WTC11 (cell line): Measurements from ENCODE around the gene C11orf42.

ENCODE experiments used
- AFF4 ChIP-seq: sonication (generic); formaldehyde crosslinking; IDR thresholded peaks from 2 replicates; pipeline ENCODE4 v1.8.1; 2023; ENCODE audit warnings: mild to moderate bottlenecking, missing genetic modification reagents, borderline replicate concordance
- CREM ChIP-seq: sonication (generic); formaldehyde crosslinking; IDR thresholded peaks from 2 replicates; pipeline ENCODE4 v1.8.1; 2022; ENCODE audit warnings: mild to moderate bottlenecking, missing genetic modification reagents, moderate library complexity
- CTCF ChIP-seq: fragments of 200-600 bp; IDR thresholded peaks from 2 replicates; pipeline ENCODE4 v1.8.0; 2022; ENCODE audit warnings: antibody characterized with exemption
- E2F1 ChIP-seq: sonication (generic); formaldehyde crosslinking; IDR thresholded peaks from 2 replicates; pipeline ENCODE4 v1.8.0; 2022; ENCODE audit warnings: mild to moderate bottlenecking, missing genetic modification reagents
- MYBL2 ChIP-seq: sonication (generic); formaldehyde crosslinking; IDR thresholded peaks from 2 replicates; pipeline ENCODE4 v1.8.1; 2023; ENCODE audit warnings: mild to moderate bottlenecking, moderate library complexity, missing genetic modification reagents
- PRDM15 ChIP-seq: sonication (generic); formaldehyde crosslinking; IDR thresholded peaks from 2 replicates; pipeline ENCODE4 v1.8.0; 2022; ENCODE audit warnings: missing genetic modification reagents
- TEAD1 ChIP-seq: sonication (generic); formaldehyde crosslinking; IDR thresholded peaks from 2 replicates; pipeline ENCODE4 v1.8.0; 2022; ENCODE audit warnings: mild to moderate bottlenecking, missing genetic modification reagents
- USF1 ChIP-seq: sonication (generic); formaldehyde crosslinking; IDR thresholded peaks from 2 replicates; pipeline ENCODE4 v1.8.0; 2022; ENCODE audit warnings: mild to moderate bottlenecking, missing genetic modification reagents
- ZBTB43 ChIP-seq: sonication (generic); formaldehyde crosslinking; IDR thresholded peaks from 2 replicates; pipeline ENCODE4 v1.8.1; 2023; ENCODE audit warnings: mild to moderate bottlenecking, missing genetic modification reagents
- ZNF232 ChIP-seq: sonication (generic); formaldehyde crosslinking; IDR thresholded peaks from 2 replicates; pipeline ENCODE4 v1.8.0; 2022; ENCODE audit warnings: mild to moderate bottlenecking, missing genetic modification reagents
- ZNF423 ChIP-seq: fragments of 250-450 bp; sonication (Bioruptor Pico); IDR thresholded peaks from 2 replicates; pipeline ENCODE4 v2.1.2; 2022; ENCODE audit warnings: mild to moderate bottlenecking, moderate library complexity
- TF ChIP-seq, protein P1 (sequence below): sonication (generic); formaldehyde crosslinking; IDR thresholded peaks from 2 replicates; pipeline ENCODE4 v1.8.0; 2022; ENCODE audit warnings: mild to moderate bottlenecking, missing genetic modification reagents
- TF ChIP-seq, protein P2 (sequence below): sonication (generic); formaldehyde crosslinking; IDR thresholded peaks from 2 replicates; pipeline ENCODE4 v1.8.0; 2022; ENCODE audit warnings: mild to moderate bottlenecking, missing genetic modification reagents
- TF ChIP-seq, protein P3 (sequence below): sonication (generic); formaldehyde crosslinking; IDR thresholded peaks from 2 replicates; pipeline ENCODE4 v1.8.1; 2023; ENCODE audit warnings: mild to moderate bottlenecking, missing genetic modification reagents, moderate library complexity

DNA sequence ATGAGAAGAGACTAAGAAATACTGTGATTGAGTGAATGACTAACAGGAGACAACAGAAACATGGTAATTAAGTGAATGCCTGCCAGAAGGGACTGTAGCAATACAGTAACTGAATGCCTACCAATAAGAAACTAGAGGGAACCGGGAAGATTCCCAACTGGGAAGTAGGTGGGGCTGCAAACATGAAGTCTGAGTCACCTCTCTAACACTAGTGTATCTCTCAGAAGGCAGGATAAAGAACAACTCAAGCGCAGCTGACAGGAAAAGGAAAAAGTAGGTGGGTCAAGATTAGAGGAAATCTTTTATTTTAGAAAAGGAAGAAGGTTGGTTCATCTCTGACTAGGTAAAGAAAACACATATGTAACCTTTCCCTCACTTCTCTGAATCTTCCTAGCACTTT lies 14.0 kb downstream of the C11orf42 start:
- TF ChIP-seq USF1 (CRISPR knock-in tag): no peak
- TF ChIP-seq CREM (CRISPR knock-in tag): no peak
- TF ChIP-seq CTCF: no peak
- TF ChIP-seq, protein P1, sequence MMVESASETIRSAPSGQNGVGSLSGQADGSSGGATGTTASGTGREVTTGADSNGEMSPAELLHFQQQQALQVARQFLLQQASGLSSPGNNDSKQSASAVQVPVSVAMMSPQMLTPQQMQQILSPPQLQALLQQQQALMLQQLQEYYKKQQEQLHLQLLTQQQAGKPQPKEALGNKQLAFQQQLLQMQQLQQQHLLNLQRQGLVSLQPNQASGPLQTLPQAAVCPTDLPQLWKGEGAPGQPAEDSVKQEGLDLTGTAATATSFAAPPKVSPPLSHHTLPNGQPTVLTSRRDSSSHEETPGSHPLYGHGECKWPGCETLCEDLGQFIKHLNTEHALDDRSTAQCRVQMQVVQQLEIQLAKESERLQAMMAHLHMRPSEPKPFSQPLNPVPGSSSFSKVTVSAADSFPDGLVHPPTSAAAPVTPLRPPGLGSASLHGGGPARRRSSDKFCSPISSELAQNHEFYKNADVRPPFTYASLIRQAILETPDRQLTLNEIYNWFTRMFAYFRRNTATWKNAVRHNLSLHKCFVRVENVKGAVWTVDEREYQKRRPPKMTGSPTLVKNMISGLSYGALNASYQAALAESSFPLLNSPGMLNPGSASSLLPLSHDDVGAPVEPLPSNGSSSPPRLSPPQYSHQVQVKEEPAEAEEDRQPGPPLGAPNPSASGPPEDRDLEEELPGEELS (CRISPR knock-in tag): no peak
- TF ChIP-seq MYBL2 (CRISPR knock-in tag): no peak
- TF ChIP-seq AFF4: no peak
- TF ChIP-seq E2F1 (CRISPR knock-in tag): no peak
- TF ChIP-seq ZBTB43 (CRISPR knock-in tag): no peak
- no peak for TF ChIP-seq TEAD1 (CRISPR knock-in tag)
- no peak for TF ChIP-seq PRDM15 (CRISPR knock-in tag)
- TF ChIP-seq ZNF232 (CRISPR knock-in tag): no peak
- TF ChIP-seq ZNF423 (CRISPR knock-in tag): no peak
- TF ChIP-seq, protein P2, sequence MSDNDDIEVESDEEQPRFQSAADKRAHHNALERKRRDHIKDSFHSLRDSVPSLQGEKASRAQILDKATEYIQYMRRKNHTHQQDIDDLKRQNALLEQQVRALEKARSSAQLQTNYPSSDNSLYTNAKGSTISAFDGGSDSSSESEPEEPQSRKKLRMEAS (CRISPR knock-in tag): no peak
- TF ChIP-seq, protein P3, sequence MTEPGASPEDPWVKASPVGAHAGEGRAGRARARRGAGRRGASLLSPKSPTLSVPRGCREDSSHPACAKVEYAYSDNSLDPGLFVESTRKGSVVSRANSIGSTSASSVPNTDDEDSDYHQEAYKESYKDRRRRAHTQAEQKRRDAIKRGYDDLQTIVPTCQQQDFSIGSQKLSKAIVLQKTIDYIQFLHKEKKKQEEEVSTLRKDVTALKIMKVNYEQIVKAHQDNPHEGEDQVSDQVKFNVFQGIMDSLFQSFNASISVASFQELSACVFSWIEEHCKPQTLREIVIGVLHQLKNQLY (CRISPR knock-in tag): no peak
